C4-2B (cell line): ENCODE data around the gene MCM3AP.

Experiments used
- CTCF ChIP-seq: fragments of 450-650 bp; conservative IDR thresholded peaks from 2 replicates; pipeline ENCODE4 v1.5.1; 2017; ENCODE audit warnings: mild to moderate bottlenecking
- ZFX ChIP-seq: fragments of 450-650 bp; IDR thresholded peaks from 2 replicates; pipeline ENCODE4 v1.6.1; 2017

GRCh38 chr21:46211376-46211775, 74.0 kb downstream of the MCM3AP start:
- TF ChIP-seq ZFX (no peak), CTCF (no peak)
